HG02938 (cell line): Measurements from ENCODE around the gene PRKCSH.
A peak's percentile ranks its signal among the peaks of the same experiment; 100 is the strongest.
"Not testable (repeated sequence)": the region's sequence is repeated elsewhere in the genome, so short reads cannot be mapped to it uniquely, and the experiment has no call there.

ENCODE experiments used
- ATAC-seq: cut with Tn5 transposase; IDR thresholded peaks from one replicate; pipeline ENCODE4 v1.9.1; 2021; ENCODE audit warnings: mild to moderate bottlenecking, moderate library complexity; ENCODE audit not compliant: unreplicated experiment

Gene PRKCSH, protein sequence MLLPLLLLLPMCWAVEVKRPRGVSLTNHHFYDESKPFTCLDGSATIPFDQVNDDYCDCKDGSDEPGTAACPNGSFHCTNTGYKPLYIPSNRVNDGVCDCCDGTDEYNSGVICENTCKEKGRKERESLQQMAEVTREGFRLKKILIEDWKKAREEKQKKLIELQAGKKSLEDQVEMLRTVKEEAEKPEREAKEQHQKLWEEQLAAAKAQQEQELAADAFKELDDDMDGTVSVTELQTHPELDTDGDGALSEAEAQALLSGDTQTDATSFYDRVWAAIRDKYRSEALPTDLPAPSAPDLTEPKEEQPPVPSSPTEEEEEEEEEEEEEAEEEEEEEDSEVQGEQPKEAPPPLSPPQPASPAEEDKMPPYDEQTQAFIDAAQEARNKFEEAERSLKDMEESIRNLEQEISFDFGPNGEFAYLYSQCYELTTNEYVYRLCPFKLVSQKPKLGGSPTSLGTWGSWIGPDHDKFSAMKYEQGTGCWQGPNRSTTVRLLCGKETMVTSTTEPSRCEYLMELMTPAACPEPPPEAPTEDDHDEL

DNA sequence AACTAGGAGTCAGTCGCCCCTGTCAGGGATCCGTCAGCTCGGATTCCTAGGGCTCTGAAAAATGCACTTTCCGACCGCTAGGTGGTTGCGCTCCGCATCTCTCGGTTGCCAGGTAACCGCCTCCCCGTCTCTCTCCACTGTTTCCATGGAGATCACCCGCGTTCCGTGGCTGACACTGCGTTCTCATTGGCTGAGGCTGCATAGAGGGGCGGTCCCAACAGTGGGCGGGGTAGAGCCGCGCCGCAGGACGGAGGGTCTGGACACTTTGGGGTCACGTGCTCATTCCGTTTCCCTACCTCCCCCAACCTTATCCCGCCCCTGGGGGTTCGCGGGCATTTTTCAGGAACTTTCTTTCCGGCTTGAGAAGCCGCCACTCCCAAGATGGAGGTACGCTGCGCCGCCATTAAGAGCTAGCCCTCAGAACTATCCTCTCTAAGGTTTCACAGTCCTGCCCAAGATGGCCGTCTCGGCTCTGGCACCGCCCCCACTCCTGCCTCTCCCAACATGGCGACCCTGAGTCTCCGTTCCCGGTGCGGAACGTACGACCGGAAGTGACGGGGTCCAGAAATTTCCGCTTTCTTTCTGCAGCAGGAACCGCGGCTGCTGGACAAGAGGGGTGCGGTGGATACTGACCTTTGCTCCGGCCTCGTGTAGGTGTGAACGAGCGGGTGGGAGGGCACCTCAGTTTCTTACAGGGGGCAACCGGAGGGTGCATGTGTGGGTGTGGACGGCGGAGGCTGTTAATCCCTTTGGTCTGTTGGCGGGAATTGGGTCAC is at the start of gene PRKCSH, which contains the start of gene ODAD3:
TSS of gene PRKCSH (plus strand) at position 579 of the 776 bp plus-strand sequence. CDS start 483 bp downstream, outside the sequence.
TSS of gene ODAD3 (minus strand) at position 65 of the 776 bp plus-strand sequence. CDS start 105 bp downstream, outside the sequence.
- ATAC-seq = peak; percentile 83

DNA sequence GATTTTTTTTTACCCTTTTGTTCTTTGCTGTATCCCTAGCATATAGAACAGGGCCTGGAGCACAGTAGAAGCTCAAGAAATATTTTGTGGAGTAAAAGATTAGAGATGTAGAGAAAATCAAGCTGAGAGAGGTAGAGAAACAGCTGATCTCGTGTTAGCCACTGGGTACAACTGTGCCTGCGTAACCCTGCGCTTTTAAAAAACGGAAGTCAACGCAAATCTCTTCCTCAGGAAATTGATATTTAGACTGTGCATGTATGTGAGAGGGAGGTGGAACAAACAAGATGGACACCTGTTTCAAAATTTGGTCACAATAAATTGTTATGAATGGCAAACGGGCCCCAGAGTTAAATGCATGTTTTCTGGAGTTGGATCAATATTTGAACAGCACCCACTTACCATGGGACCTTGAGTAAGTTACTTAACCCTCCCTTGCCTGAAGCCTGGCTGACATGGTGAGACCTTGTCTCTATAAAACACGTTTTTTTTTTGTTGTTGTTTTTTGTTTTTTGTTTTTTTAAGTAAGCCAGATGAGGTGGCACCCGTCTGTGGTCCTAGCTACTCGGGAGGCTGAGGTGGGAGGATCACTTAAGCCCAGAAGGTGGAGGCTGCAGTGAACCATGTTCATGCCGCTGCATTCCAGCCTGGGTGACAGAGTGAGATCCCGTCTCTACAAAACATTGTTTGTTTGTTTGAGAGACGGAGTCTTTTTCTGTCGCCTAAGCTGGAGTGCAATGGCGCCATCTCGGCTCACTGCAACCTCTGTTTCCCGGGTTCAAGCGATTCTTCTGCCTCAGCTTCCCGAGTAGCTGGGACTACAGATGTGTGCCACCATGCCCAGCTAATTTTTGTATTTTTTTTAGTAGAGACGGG is 48.0 kb upstream of the PRKCSH start:
- no peak for ATAC-seq

DNA sequence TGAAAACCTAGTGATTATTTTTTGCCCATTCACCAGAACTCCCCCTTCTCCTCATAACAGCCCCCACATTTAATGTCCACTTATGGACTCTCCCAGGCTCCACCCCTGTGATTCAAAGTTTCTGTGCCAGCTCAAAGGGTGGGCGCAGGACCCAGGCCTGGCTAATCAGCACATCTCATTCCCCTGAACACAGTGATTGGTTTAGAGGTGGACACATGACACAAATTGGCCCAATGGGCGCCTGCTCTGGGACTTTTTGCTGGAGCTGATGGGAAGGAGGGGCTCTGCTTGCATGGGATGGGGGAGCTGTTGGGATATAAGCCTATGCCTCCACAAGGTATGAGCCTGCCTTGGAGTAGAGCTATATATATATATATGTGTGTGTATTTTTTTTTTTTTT is 45.1 kb upstream of the PRKCSH start:
- no peak for ATAC-seq

DNA sequence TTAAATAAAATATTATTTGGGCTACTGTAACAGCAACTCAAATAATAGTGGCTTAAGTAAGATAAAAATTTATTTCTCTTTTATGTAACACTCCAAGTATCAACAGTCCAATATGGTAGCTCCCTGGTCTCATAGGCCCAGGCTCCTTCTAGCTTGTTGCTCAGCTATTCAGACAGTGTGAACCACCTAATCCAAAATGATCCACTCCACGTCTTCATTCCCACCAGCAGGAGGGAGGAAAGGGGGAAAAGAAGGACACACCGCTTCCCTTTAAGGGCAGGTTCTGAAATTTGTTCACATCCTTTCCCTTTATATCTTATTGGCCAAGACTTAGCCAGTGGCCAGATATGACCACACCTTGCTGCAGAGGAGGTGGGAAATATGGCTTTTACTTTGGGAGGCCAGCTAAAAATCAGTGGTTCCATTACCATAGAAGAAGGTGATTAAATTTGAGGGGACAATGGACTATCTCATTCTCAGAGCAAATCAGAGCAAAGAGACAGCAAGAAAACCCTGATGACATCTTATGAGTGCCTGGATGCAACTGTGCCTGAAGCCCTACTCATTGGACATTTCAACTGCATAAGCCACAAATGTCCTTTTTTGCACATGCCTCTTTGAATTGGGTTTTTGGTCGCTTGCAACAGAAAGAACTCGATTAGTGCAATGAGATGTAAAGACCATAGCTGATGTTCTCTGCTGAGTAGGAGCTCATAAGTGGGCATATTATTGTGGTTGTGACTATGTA is 44.3 kb upstream of the PRKCSH start:
- ATAC-seq = no peak

DNA sequence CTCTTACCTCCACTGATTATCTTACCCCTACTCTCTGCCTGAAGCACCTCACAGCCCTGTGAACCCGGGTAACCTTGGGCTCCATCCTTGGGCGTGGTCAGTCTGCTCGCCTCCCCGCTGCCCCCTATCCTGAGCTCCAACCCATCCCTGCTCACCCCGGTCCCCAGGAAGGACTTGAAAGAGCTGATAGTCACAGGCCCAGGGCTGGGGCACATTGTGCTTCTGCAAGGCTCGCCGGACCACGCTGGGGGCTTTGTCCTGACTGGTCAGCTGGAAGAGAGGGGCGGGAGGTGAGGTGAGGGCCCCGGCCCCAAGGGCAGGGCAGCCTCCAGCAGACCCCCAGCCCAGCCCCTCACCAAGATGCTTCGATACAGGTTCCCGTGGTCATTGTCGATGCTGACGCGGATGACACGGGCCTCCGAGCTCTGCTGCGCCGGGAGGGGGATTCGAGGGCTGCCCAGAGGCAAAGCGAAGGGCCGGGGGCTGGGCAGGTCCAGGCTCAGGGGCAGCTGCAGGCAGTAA is 38.3 kb upstream of the PRKCSH start:
- ATAC-seq = no peak

DNA sequence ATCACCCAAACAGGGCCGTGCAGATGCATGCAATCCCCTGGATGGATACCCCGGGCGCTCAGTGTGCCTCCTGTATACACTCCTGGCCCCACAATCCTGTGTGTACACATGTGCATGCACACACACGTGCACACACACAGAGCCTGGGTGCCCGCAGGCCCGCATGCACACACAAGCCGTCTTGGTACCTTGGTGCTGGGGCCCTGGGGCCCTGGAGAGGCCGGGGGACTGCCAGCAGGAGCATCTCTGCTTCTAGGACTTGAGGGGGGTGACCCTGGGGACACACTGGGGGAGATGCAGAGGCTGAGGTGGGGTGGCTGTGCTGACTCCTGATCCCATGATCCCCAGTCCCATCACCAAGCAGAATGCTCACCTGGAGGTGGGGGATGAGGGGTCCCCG is 35.8 kb upstream of the PRKCSH start:
- no peak for ATAC-seq

GRCh38 chr19:11400798-11401197 is 34.6 kb upstream of the PRKCSH start:
- ATAC-seq = no peak

DNA sequence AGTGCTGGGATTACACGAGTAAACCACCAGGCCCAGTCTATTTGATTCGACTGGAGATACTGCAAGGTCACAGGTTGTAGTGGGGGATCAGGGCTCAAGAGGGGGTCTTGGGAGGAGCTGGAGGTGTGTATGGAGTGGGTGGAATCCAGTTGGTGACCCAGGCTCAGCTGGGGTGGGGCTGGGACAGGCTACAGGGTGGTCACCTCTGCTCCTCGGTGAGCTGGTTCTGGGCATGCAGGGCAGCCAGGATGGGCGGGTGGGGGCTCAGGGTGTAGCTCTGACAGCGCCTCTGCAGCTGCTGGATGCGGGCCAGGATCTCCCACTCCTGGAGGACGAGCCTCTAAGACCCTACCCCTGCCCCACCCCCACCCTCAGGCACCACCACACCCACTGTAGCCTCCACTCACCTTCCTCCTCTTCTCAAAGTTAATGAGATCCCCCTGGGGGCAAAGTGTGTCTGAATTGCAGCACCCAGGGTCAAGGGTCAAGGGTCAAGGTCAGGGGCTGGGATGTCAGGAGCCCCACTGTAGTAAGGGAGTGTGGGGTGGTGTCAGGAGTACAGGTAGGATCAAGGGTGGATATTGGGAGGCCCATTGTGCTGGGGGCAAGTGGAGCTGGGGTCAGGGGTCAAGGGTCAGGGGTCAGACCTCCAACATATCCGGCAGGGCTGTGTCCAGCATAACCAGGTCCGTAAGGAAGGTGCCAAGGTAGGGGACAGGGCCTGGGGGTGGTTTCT is 33.5 kb upstream of the PRKCSH start:
- no peak for ATAC-seq

DNA sequence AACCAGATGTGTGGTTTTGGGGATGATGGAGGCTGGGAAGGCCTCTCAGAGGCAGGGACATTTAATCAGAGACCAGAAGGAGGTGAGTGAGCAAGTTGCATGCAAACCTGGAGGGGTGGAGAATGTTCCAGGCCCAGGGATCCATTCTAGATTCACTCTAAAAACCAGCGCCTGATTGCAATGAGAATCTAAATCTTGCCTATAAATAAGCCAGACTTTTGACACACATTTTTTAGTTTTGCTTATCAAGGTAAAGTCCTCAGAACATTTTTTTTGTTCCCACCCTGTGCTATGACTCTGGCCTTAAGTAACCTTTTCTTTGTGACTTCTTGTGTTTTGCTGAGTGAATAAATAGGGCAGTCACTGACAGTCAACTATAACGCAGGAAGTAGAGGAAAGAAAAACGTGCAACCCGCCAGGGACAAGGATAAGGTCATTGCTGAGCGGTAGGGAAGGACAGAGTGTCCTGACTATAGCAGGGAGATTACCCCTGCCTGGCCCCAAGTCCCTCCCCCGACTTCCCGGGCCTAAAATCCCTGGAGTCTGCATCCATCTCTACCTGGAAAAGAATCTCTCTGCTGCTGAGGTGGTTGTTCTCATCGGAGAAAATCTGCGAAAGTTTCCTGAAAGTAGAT is 30.7 kb upstream of the PRKCSH start:
- ATAC-seq = no peak

- no peak for ATAC-seq
These were observed 29.4 kb upstream of the PRKCSH start for GRCh38 chr19:11405846-11406643.

- ATAC-seq = not testable (repeated sequence)
These were observed 28.7 kb upstream of the PRKCSH start for GRCh38 chr19:11406703-11407236.

DNA sequence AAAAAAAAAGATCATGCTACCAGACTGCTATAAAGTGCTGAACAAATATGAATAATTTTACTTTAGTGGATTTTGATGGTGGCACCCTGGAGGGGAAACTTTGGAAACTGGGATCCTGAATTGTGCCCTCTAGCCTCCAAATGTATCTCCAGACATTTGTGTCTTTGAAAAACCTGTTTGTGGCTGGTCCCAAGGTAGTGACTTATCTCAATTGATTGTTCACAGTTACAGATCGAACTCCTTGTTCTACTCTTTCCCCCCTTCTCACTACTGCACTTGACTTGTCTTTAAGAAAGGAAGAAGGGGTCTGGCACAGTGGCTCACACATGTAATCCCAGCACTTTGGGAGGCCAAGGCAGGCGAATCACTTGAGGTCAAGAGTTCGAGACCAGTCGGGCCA is 26.8 kb upstream of the PRKCSH start:
- ATAC-seq = no peak

DNA sequence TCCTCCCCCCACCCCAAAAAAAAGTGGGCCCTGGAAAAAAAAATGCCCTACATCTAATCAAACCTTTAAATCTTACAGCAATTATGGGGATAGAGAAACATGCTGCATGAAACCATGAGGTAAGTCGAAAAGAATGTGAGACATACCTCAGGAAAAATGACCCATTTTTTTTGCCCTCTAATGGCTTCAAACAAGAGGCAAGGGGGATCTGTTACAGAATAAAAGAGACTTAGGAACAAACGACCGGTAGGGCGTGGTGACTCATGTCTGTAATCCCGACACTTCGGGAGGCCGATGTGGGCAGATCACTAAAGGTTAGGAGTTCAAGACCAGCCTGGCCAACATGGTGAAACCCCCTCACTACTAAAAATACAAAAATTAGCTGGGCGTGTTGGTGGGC is 24.8 kb upstream of the PRKCSH start:
- no peak for ATAC-seq

DNA sequence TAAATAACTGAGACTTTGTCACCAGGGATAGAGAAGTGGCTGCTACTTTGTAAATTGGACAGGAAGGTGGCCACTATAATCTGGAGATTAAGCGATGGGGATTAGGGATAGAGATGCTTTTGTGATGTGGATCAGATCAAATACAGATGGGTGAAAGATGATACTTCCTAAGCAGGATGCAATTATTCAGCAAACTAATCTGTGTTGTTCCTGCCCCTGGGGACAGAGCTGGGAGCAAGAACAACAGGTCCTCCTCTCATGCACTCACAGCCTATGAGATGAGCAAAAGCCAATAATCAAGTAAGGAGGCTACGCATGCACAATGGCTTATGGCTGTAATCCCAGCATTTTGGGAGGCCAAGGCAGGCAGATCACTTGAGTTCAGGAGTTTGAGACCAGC is 20.9 kb upstream of the PRKCSH start:
- ATAC-seq = no peak

GRCh38 chr19:11416346-11417052 is 18.9 kb upstream of the PRKCSH start:
- no peak for ATAC-seq

DNA sequence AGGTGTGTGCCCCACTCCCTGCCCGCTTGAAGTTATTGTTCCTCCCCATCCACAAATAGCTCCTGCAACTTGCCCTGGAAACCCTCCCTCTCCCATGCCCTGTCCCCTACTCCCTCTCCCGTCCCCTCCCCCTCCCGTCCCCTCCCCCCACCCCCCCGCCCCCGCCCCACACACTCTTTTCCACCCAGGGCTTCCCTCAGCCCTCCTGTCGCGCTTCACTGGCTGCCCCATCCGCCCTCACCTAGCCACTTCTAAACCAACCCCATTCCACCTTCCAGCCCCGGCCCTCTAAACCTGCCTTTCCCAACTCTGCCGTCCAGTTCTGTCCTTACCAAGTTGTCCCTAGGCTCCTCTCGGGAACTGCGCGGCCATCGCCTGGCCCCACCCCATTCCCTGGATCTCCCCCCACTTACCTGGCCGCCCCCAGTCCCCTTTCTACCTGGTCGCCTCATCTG is 17.3 kb upstream of the PRKCSH start:
- no peak for ATAC-seq
